T-cell (primary cell): Measurements from ENCODE around the gene DNAJC17. TPM values are rescaled to one million over a fixed set of nuclear protein-coding genes. Genes with fewer than 3 reads are reported as not detected.
A peak's percentile ranks its signal among the peaks of the same experiment; 100 is the strongest.

Experiments
- ATAC-seq, 4 experiments: fragments of 200-7000 bp in 3 of 4; fragments of 150-1000 bp in 1 of 4; cut with Tn5 transposase; replicated peaks in 1 of 4; 1 replicate in 3 of 4; 2 replicates in 1 of 4; pipeline ENCODE4 v1.10.0; 2021; ENCODE audit warnings: moderate library complexity in 3 of 4, mild to moderate bottlenecking in 2 of 4, moderate number of reproducible peaks in 1 of 4
- CTCF ChIA-PET, 2 donors: fragments of 300-600 bp; sonication (Branson Sonifier 250); formaldehyde crosslinking; loops; one replicate each; lab custom pipeline; 2022; ENCODE audit warnings: antibody characterized with exemption in 2 of 2; lab: Charles Lee
- POLR2A ChIA-PET, 2 donors: fragments of 300-600 bp; sonication (Branson Sonifier 250); formaldehyde crosslinking; loops; one replicate each; lab custom pipeline; 2022; ENCODE audit warnings: antibody characterized with exemption in 2 of 2; lab: Charles Lee
- DNase-seq, 35 experiments: peaks; one replicate each; pipeline versions ENCODE4 v3.0.0 to v3.0.0-alpha.2; 2013 to 2023
- H3K27ac ChIP-seq: one replicate; pipeline ENCODE4 v1.5.1; 2013; ENCODE audit warnings: low read length
- H3K27me3 ChIP-seq, 2 experiments: replicated peaks in 1 of 2; 1 replicate in 1 of 2; 2 replicates in 1 of 2; pipeline versions ENCODE4 v1.6.1 to v1.7.0; 2013; ENCODE audit warnings: low read length in 1 of 2, mixed read lengths in 1 of 2; ENCODE audit not compliant: control insufficient read depth in 2 of 2, insufficient read depth in 2 of 2; ENCODE audit errors: extremely low read depth in 1 of 2
- H3K36me3 ChIP-seq, 2 donors: 1 replicate in 1 of 2; 2 replicates in 1 of 2; pipeline versions ENCODE4 v1.6.1 to v1.7.0; 2013; ENCODE audit warnings: low read length in 1 of 2; ENCODE audit not compliant: control insufficient read depth in 2 of 2, insufficient read depth in 1 of 2; ENCODE audit errors: extremely low read depth in 1 of 2
- H3K4me1 ChIP-seq, 2 experiments: 1 replicate in 1 of 2; 2 replicates in 1 of 2; pipeline versions ENCODE4 v1.6.1 to v1.7.0; 2013; ENCODE audit warnings: low read length in 2 of 2, mixed read lengths in 1 of 2; ENCODE audit not compliant: insufficient read depth in 2 of 2, control insufficient read depth in 1 of 2; ENCODE audit errors: extremely low read depth in 1 of 2
- H3K4me3 ChIP-seq, 2 donors: 1 replicate in 1 of 2; 2 replicates in 1 of 2; pipeline versions ENCODE4 v1.5.1 to v1.7.0; 2013; ENCODE audit warnings: mild to moderate bottlenecking in 2 of 2, low read length in 1 of 2, moderate library complexity in 1 of 2; ENCODE audit not compliant: control insufficient read depth in 1 of 2; ENCODE audit errors: extremely low read depth in 1 of 2
- H3K9me3 ChIP-seq: 2 replicates; pipeline ENCODE4 v1.7.0; 2013
- H3K27ac Mint-ChIP-seq, 2 donors: one replicate each; pipeline ENCODE4 v1.8.0; 2020 to 2021; ENCODE audit warnings: mild to moderate bottlenecking in 2 of 2, mixed read lengths in 2 of 2
- H3K27me3 Mint-ChIP-seq, 2 donors: one replicate each; pipeline ENCODE4 v1.8.0; 2021 to 2022; ENCODE audit warnings: mixed read lengths in 2 of 2
- H3K36me3 Mint-ChIP-seq: one replicate; pipeline ENCODE4 v1.8.0; 2021; ENCODE audit warnings: mixed read lengths
- H3K4me1 Mint-ChIP-seq, 3 donors: one replicate each; pipeline ENCODE4 v1.8.0; 2020 to 2022; ENCODE audit warnings: mixed read lengths in 3 of 3, mild to moderate bottlenecking in 1 of 3
- H3K4me3 Mint-ChIP-seq, 3 donors: one replicate each; pipeline ENCODE4 v1.8.0; 2020 to 2022; ENCODE audit warnings: mild to moderate bottlenecking in 3 of 3, mixed read lengths in 3 of 3, moderate library complexity in 3 of 3
- H3K9me3 Mint-ChIP-seq, 3 donors: one replicate each; pipeline ENCODE4 v1.8.0; 2020 to 2022; ENCODE audit warnings: mixed read lengths in 3 of 3
- WGBS: methylation state at CpG from one replicate; pipeline ENCODE4 v1.1.5; 2013; ENCODE audit warnings: missing lambda C conversion rate; ENCODE audit not compliant: insufficient coverage; 5-methylcytosine and 5-hydroxymethylcytosine counted together
- total RNA-seq, 35 experiments: library from RNA in 6 of 35; stranded (reverse) in 6 of 35; fragments of 120-200 nt in 1 of 35; gene quantifications; one replicate each; pipeline versions ENCODE4 v1.2.1 to v1.2.4 and lab custom pipeline; 2013 to 2026

The DNAJC17 gene
- total RNA-seq, 5 donors from 2014 or later (not counting 1 experiment from before 2014, with no cell fraction given), result 33.1 to 47.5 (median 45.1) TPM

DNA sequence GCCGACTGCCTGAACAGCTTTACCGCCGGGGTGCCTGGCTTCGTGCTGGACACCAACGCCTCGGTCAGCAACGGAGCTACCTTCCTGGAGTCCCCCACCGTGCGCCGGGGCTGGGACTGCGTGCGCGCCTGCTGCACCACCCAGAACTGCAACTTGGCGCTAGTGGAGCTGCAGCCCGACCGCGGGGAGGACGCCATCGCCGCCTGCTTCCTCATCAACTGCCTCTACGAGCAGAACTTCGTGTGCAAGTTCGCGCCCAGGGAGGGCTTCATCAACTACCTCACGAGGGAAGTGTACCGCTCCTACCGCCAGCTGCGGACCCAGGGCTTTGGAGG lies 37.4 kb upstream of the DNAJC17 start:
- H3K4me3 Mint-ChIP-seq, result peak overlapping the region; percentile 79 to 83 (median 83)
- peaks cover 7% of the 10 kb centered on the region in 2 donors for H3K27me3 Mint-ChIP-seq
- no peaks in the 10 kb centered on the region for H3K36me3 ChIP-seq
- ChIA-PET POLR2A (interaction anchor here in 1 of 2 donors (0.6 kb wide), 1 partner anchor 36 kb away, joined by 3 read pairs; no protein-coding TSS in a partner anchor), CTCF (no interaction called here)
- peak in 28 of 35 experiments; percentile 8 to 45 (median 25) for DNase-seq
- H3K9me3 ChIP-seq, result no peaks in the 10 kb centered on the region
- WGBS, result 2% methylated on average over 13 of the region's 28 CpGs
- no peak overlapping the region for H3K27ac ChIP-seq
- no peaks in the 10 kb centered on the region for H3K36me3 Mint-ChIP-seq
- peaks cover 27 to 33% (median 29%) of the 10 kb centered on the region in 3 donors for H3K4me1 Mint-ChIP-seq
- peaks cover 0 to 29% of the 10 kb centered on the region in 2 experiments for H3K27me3 ChIP-seq
- H3K27ac Mint-ChIP-seq, result peak overlapping the region in 1 of 2 donors; percentile 44
- peak overlapping the region; percentile 59 to 64 for H3K4me3 ChIP-seq
- ATAC-seq, result peak; percentile 62 to 74 (median 68)
- no peaks in the 10 kb centered on the region for H3K9me3 Mint-ChIP-seq
- H3K4me1 ChIP-seq, result peaks cover 0 to 30% of the 10 kb centered on the region in 2 experiments

DNA sequence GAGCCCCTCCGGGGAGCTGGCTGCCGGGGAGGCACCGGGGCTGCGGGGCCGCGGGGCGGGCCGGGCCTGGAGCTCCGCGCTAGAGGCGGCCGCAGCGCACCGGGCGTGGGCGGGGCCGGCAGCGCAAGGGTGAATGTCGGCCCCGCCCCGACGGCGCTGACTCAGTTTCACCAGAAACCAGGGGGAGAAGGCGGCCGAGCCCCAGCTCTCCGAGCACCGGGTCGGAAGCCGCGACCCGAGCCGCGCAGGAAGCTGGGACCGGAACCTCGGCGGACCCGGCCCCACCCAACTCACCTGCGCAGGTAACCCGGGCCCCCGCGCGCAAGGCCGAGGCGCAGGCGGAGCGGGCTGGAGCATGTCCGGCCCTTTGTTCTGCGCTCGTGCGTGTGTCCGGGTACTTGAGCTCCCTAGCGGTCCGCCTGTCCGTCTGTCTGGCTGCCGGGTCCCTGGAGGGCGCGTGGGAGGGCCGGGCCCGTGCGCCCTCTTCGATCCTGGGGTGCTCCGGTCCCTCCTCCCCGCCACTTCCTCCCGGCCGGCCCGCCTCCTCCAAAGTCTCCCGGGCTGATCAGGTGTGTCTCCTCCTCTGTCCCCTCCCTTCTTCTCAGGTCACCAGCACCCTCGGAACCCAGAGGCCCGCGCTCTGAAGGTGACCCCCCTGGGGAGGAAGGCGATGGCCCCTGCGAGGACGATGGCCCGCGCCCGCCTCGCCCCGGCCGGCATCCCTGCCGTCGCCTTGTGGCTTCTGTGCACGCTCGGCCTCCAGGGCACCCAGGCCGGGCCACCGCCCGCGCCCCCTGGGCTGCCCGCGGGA lies 36.8 kb upstream of the DNAJC17 start, which contains the start of gene SPINT1:
Gene SPINT1 (plus strand): TSS at position 164 of the 811 bp plus-strand sequence. CDS start 507 bp downstream, at position 671.
- Histone ChIP-seq H3K4me1 (peaks cover 0 to 30% of the 10 kb centered on the region in 2 experiments), H3K4me3 (peak within 1 kb of the TSS; percentile 59 to 64), H3K9me3 (no peaks in the 10 kb centered on the region), H3K36me3 (no peaks in the 10 kb centered on the region), H3K27ac (no peak within 1 kb of the TSS), H3K27me3 (peaks cover 0 to 29% of the 10 kb centered on the region in 2 experiments)
- DNase-seq, result peak in 13 of 35 experiments; percentile 3 to 40 (median 20)
- Mint-ChIP-seq H3K4me3 (peak within 1 kb of the TSS; percentile 79 to 83 (median 83)), H3K4me1 (peaks cover 27 to 33% (median 29%) of the 10 kb centered on the region in 3 donors), H3K27ac (peak within 1 kb of the TSS; percentile 27 to 44), H3K27me3 (peaks cover 7% of the 10 kb centered on the region in 2 donors), H3K36me3 (no peaks in the 10 kb centered on the region), H3K9me3 (no peaks in the 10 kb centered on the region)
- ATAC-seq, result peak; percentile 69 to 77 (median 73)
- POLR2A ChIA-PET, result interaction anchor here in 1 of 2 donors (0.6 kb wide), 1 partner anchor 37 kb away, joined by 3 read pairs; no protein-coding TSS in a partner anchor
- WGBS, result under 1% methylated on average over 89 of the region's 89 CpGs
- CTCF ChIA-PET, result no interaction called here

DNA sequence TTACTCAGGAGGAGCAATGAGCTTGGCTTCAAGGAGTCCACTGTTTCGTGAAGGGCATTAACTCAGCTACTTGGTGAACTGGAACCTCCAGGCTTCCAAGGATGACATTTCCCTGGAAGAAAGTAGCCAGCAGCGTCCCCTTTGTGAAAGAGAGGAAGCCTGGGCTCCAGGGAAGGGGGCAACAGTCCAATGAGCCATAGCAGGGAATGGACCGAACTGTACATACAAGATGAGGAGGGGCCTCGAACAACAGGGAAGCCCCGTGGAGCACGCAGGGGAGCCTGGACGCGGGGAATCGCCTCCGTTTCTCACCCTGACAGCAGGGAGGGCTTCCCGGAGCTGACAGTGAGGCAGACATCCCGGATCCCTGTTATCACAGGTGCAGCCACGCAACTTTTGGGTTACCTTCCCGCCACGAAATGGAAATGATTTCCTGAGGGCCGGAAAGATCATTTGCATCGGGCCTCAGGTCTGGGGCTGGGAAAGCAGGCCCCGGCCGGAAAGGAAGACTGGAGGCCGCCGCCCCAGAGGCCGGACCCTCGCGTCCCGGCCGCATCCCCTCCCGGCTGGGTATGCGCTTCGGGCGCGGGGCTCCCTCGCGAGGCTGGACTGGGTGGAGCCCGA lies 36.1 kb upstream of the DNAJC17 start:
- WGBS, result 40% methylated on average over 33 of the region's 34 CpGs
- Histone ChIP-seq H3K27me3 (peaks cover 0 to 29% of the 10 kb centered on the region in 2 experiments), H3K4me1 (peaks cover 0 to 30% of the 10 kb centered on the region in 2 experiments), H3K27ac (no peak overlapping the region), H3K9me3 (no peaks in the 10 kb centered on the region), H3K4me3 (no peak overlapping the region), H3K36me3 (no peaks in the 10 kb centered on the region)
- POLR2A ChIA-PET, result no interaction called here
- ATAC-seq (no peak), DNase-seq (no peak)
- Mint-ChIP-seq H3K36me3 (no peaks in the 10 kb centered on the region), H3K27me3 (peaks cover 7% of the 10 kb centered on the region in 2 donors), H3K27ac (no peak overlapping the region), H3K4me3 (peak overlapping the region; percentile 72 to 77 (median 77)), H3K9me3 (no peaks in the 10 kb centered on the region), H3K4me1 (peaks cover 27 to 33% (median 29%) of the 10 kb centered on the region in 3 donors)
- CTCF ChIA-PET, result no interaction called here

DNA sequence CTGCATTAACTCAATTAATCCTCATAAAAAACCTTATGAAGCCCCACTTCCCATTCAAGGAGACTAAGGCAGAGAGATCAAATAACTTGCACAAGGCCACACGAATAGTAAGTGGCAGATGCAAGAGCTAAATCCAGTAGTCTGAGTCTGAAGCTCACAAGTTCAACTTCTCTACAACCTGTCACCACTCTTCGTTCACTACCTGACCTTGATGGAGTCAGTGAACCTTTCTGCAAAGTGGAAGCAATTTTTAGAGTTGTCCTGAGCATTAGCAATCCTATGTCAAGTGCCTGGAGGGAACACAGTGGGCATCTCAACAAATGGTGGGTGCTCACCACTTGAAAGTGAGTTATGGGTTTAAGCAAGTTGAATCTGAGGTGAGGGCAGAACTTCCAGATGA lies 34.5 kb upstream of the DNAJC17 start:
- Mint-ChIP-seq H3K4me1 (peaks cover 12 to 20% (median 13%) of the 10 kb centered on the region in 3 donors), H3K4me3 (peak overlapping the region in 1 of 3 donors; percentile 4), H3K27ac (no peak overlapping the region), H3K36me3 (no peaks in the 10 kb centered on the region), H3K9me3 (no peaks in the 10 kb centered on the region), H3K27me3 (peaks cover 7% of the 10 kb centered on the region in 2 donors)
- peaks cover 0 to 29% of the 10 kb centered on the region in 2 experiments for H3K27me3 ChIP-seq
- no peaks in the 10 kb centered on the region for H3K36me3 ChIP-seq
- H3K9me3 ChIP-seq, result no peaks in the 10 kb centered on the region
- no CpG with 5 or more reads among the region's 2 CpGs for WGBS
- H3K4me1 ChIP-seq, result peaks cover 0 to 19% of the 10 kb centered on the region in 2 experiments
- no peak for DNase-seq
- no peak overlapping the region for H3K27ac ChIP-seq
- no peak overlapping the region for H3K4me3 ChIP-seq
- ChIA-PET POLR2A (no interaction called here), CTCF (no interaction called here)
- no peak for ATAC-seq

DNA sequence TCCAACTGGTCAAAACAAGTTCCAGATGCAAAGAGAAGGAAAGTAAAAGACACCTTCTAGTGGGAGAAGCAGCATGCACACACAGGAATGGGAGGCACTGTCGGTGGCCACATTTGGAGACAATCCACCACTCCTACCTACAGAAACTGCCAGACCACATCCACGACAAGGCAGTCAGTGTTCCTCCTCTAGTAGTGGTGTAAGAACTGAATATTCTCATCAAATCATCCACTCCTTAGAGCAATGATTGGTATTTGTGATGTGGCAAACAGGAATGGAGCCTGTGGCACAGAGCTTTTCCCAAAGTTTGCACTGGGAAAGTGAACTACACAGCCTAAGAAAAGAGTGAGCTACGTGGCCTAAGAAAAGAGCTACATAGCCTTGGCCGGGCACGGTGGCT lies 31.5 kb upstream of the DNAJC17 start:
- peaks cover 0 to 4% (median 4%) of the 10 kb centered on the region in 3 donors for H3K4me1 Mint-ChIP-seq
- Histone ChIP-seq H3K27me3 (peaks cover 0 to 8% of the 10 kb centered on the region in 2 experiments), H3K4me1 (peaks cover 0 to 5% of the 10 kb centered on the region in 2 experiments)

DNA sequence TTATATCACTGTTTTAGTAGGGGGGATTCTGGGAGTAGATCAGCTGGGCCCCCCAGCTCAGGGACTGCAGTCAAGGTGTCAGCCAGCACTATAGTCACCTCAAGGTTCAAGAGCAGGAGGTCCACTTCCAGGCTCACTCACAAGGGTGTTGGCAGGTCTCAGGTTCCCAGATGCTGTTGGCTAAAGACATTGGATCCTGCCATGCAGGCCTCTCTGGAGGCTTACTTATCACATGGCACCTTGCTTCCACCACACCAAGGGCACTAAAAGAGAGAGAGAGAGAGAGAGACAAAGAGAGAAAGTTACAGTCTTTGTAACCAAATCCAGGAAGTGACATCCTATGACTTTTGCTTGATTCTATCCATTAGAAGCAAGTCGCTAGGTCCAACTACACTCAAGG lies 28.7 kb upstream of the DNAJC17 start:
- CTCF ChIA-PET, result no interaction called here
- no peaks in the 10 kb centered on the region for H3K36me3 ChIP-seq
- 80% methylated on average over 1 of the region's 1 CpG for WGBS

More for the DNA sequence above, 31.5 kb upstream of the DNAJC17 start:
- ChIA-PET CTCF (no interaction called here), POLR2A (interaction anchor here (0.6 kb wide), 2 partner anchors 131 to 279 kb away, joined by 4 to 5 read pairs; no protein-coding TSS in a partner anchor)
- Histone ChIP-seq H3K9me3 (no peaks in the 10 kb centered on the region), H3K36me3 (no peaks in the 10 kb centered on the region), H3K27ac (no peak overlapping the region), H3K4me3 (no peak overlapping the region)
- no peak overlapping the region for H3K27ac Mint-ChIP-seq
- DNase-seq (no peak), ATAC-seq (no peak)
- no peaks in the 10 kb centered on the region for H3K9me3 Mint-ChIP-seq
- no peak overlapping the region for H3K4me3 Mint-ChIP-seq
- H3K27me3 Mint-ChIP-seq, result peaks cover 4 to 5% of the 10 kb centered on the region in 2 donors
- WGBS, result 93% methylated on average over 3 of the region's 5 CpGs
- H3K36me3 Mint-ChIP-seq, result no peaks in the 10 kb centered on the region

More for the DNA sequence above, 28.7 kb upstream of the DNAJC17 start:
- Histone ChIP-seq H3K9me3 (no peaks in the 10 kb centered on the region), H3K27ac (no peak overlapping the region), H3K4me1 (no peaks in the 10 kb centered on the region), H3K27me3 (peaks cover 0 to 3% of the 10 kb centered on the region in 2 experiments), H3K4me3 (no peak overlapping the region)
- H3K36me3 Mint-ChIP-seq, result no peaks in the 10 kb centered on the region
- no peak overlapping the region for H3K27ac Mint-ChIP-seq
- POLR2A ChIA-PET, result interaction anchor here in 1 of 2 donors (0.8 kb wide), 1 partner anchor 31 kb away, joined by 3 read pairs; no protein-coding TSS in a partner anchor
- H3K4me3 Mint-ChIP-seq, result no peak overlapping the region
- no peaks in the 10 kb centered on the region for H3K27me3 Mint-ChIP-seq
- DNase-seq (no peak), ATAC-seq (no peak)
- no peaks in the 10 kb centered on the region for H3K9me3 Mint-ChIP-seq
- no peaks in the 10 kb centered on the region for H3K4me1 Mint-ChIP-seq
